ENCODE data around the gene FTCD. TPM values are rescaled to one million over a fixed set of nuclear protein-coding genes. Genes with fewer than 3 reads are reported as not detected.
"Not testable (repeated sequence)": the region's sequence is repeated elsewhere in the genome, so short reads cannot be mapped to it uniquely, and the experiment has no call there.

FTCD gene, protein sequence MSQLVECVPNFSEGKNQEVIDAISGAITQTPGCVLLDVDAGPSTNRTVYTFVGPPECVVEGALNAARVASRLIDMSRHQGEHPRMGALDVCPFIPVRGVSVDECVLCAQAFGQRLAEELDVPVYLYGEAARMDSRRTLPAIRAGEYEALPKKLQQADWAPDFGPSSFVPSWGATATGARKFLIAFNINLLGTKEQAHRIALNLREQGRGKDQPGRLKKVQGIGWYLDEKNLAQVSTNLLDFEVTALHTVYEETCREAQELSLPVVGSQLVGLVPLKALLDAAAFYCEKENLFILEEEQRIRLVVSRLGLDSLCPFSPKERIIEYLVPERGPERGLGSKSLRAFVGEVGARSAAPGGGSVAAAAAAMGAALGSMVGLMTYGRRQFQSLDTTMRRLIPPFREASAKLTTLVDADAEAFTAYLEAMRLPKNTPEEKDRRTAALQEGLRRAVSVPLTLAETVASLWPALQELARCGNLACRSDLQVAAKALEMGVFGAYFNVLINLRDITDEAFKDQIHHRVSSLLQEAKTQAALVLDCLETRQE
- polyA plus RNA-seq (2011; rRNA removed), result not detected in 2 replicates
- polyA minus RNA-seq (2011; rRNA and poly(A)+ RNA removed), result not detected in 2 replicates

DNA sequence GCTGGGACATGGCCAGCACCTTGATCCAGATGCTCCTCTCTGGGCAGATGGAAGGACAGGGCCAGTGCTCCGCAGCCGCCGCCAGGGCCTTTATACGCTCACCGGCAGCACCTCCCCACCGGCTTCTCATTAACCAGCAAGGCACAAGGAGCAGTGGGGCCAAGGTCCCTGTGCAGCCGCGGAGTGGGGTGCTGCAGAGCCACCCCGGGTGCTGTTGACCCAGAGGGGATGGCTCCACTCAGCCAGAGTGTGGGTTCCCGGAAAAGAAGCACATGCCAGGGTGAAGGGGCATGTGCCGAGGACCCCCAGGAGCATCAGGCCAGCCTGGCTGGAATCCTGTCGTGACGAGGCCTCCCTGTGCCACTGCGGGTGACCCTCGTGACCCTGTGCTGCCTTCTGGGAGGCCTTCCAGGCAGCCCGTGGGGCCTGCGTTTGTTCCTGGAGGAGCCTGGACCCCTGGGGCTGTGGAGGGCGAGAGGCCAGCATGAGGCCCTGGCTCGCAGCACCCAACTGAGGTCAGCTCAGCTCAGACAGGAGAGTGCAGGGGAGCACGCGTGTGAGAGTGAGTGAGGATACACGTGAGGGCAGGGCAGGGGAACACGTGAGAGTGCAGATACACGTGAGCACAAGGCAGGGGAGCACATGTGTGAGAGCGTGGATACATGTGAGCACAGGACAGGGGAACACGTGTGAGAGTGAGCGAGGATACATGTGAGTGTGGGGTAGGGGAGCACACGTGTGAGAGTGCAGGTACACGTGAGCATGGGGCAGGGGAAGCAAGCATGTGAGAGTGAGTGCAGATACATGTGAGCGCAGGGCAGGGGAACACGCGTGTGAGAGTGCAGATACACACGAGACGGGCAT is at the start of gene FTCD:
TSS of gene FTCD (minus strand) at position 66 of the 864 bp plus-strand sequence. CDS start at position 10, 56 bp downstream.
- Histone ChIP-seq H3K9me3 (ENCODE audit: control insufficient read depth, insufficient read depth, low read length) (peaks cover 1% of the 10 kb centered on the region; the same call in 1 of the 2 replicates), H3K27me3 (ENCODE audit: control insufficient read depth, insufficient read depth, low read length) (no peaks in the 10 kb centered on the region), H3K27ac (ENCODE audit: low read depth, low read length) (no peak within 1 kb of the TSS), H3K4me3 (ENCODE audit: low read depth, low read length) (no peak within 1 kb of the TSS)
- no peak for DNase-seq (ENCODE audit: low read depth, low spot score)
- POLR2A ChIA-PET, result no interaction called here
- CTCF ChIA-PET, result no interaction called here
- TF ChIP-seq, protein P1, sequence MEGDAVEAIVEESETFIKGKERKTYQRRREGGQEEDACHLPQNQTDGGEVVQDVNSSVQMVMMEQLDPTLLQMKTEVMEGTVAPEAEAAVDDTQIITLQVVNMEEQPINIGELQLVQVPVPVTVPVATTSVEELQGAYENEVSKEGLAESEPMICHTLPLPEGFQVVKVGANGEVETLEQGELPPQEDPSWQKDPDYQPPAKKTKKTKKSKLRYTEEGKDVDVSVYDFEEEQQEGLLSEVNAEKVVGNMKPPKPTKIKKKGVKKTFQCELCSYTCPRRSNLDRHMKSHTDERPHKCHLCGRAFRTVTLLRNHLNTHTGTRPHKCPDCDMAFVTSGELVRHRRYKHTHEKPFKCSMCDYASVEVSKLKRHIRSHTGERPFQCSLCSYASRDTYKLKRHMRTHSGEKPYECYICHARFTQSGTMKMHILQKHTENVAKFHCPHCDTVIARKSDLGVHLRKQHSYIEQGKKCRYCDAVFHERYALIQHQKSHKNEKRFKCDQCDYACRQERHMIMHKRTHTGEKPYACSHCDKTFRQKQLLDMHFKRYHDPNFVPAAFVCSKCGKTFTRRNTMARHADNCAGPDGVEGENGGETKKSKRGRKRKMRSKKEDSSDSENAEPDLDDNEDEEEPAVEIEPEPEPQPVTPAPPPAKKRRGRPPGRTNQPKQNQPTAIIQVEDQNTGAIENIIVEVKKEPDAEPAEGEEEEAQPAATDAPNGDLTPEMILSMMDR (IDR thresholded peaks at IDR 0.05; ENCODE audit: low read depth, low read length), result no peak

DNA sequence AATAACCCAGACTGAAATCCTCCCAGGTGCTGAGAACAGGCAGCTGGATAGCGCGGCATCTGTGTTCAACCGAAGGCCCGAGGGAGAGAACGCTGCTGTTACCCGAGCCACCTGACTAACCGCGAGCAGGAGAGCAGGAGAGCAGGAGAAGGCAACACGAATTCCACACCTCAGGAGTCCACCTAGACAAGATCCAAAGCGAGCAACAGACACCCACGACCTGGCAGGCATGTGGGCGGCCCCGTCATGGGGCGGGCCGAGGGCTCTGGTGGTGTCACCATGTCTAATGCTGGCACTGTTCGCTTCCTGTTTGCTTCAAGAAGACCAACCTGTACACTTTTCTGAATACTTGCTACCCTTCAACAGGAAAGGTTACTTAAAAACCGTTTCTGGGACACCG is 49.8 kb upstream of the FTCD start:
- CTCF ChIA-PET, result no interaction called here
- no peak overlapping the region for H3K4me3 ChIP-seq (ENCODE audit: low read depth, low read length)
- no peak for DNase-seq (ENCODE audit: low read depth, low spot score)
- H3K27ac ChIP-seq (ENCODE audit: low read depth, low read length), result no peak overlapping the region
- no peaks in the 10 kb centered on the region for H3K27me3 ChIP-seq (ENCODE audit: control insufficient read depth, insufficient read depth, low read length)
- POLR2A ChIA-PET, result no interaction called here
- no peaks in the 10 kb centered on the region for H3K9me3 ChIP-seq (ENCODE audit: control insufficient read depth, insufficient read depth, low read length)
- TF ChIP-seq, protein P1 (IDR thresholded peaks at IDR 0.05; ENCODE audit: low read depth, low read length), result no peak

DNA sequence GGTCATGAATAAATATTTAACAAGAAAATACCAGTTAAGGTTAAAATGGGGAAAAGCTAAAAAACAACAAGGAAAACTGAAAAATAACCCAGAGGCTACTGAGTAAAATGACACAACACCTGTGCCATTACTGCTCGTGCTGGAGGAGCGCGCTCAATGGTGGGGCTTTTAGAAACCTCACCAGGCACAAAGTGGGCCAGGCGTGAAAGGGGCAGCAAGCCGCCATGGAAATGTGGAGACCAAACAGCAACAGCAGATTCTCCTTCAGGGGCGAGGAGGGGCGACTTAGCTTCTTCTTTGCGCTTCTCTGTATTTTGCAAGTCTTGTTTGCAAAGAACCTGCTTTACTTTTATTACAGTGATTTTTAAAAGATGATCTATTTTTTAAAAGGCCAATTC is 47.8 kb upstream of the FTCD start:
- Histone ChIP-seq H3K27ac (ENCODE audit: low read depth, low read length) (no peak overlapping the region), H3K9me3 (ENCODE audit: control insufficient read depth, insufficient read depth, low read length) (no peaks in the 10 kb centered on the region), H3K27me3 (ENCODE audit: control insufficient read depth, insufficient read depth, low read length) (no peaks in the 10 kb centered on the region), H3K4me3 (ENCODE audit: low read depth, low read length) (no peak overlapping the region)
- DNase-seq (ENCODE audit: low read depth, low spot score), result no peak
- CTCF ChIA-PET, result interaction anchor here (0.8 kb wide), 1 partner anchor 60 kb away, joined by 3 read pairs; no protein-coding TSS in a partner anchor
- TF ChIP-seq, protein P1 (IDR thresholded peaks at IDR 0.05; ENCODE audit: low read depth, low read length), result no peak
- POLR2A ChIA-PET, result no interaction called here

DNA sequence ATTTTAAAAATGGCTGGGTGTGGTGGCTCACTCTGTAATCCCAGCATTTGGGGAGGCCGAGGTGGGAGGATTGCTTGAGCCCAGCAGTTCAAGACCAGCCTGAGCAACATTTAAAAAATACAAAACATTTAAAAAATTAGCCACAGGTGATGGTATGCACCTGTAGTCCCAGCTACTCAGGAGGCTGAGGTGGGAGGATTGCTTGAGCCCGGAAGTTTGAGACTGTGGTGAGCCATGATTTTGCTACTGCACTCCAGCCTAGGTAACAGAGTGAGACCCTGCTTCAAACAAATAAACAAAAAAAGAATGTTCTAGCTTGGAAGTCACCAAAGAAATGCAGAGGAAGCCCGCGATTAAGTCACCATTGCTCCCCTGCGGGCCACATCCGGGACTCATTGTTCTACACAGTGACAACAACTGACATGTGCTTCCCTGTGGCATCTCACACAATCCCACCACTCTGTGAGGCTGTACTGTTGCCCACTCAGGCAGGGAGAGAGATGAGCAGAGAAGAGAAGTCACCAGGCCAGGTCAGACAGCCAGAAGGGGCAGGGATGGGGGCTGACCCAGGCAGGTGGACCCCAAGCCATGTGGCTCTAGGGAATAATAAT is 47.3 kb upstream of the FTCD start:
- ChIA-PET POLR2A (no interaction called here), CTCF (interaction anchor here (0.8 to 1.1 kb wide), 2 partner anchors 59 kb away, joined by 3 read pairs; no protein-coding TSS in a partner anchor)
- TF ChIP-seq, protein P1 (IDR thresholded peaks at IDR 0.05; ENCODE audit: low read depth, low read length), result no peak
- H3K9me3 ChIP-seq (ENCODE audit: control insufficient read depth, insufficient read depth, low read length), result no peaks in the 10 kb centered on the region
- H3K4me3 ChIP-seq (ENCODE audit: low read depth, low read length), result no peak overlapping the region
- H3K27me3 ChIP-seq (ENCODE audit: control insufficient read depth, insufficient read depth, low read length), result no peaks in the 10 kb centered on the region
- H3K27ac ChIP-seq (ENCODE audit: low read depth, low read length), result no peak overlapping the region
- DNase-seq (ENCODE audit: low read depth, low spot score), result no peak

DNA sequence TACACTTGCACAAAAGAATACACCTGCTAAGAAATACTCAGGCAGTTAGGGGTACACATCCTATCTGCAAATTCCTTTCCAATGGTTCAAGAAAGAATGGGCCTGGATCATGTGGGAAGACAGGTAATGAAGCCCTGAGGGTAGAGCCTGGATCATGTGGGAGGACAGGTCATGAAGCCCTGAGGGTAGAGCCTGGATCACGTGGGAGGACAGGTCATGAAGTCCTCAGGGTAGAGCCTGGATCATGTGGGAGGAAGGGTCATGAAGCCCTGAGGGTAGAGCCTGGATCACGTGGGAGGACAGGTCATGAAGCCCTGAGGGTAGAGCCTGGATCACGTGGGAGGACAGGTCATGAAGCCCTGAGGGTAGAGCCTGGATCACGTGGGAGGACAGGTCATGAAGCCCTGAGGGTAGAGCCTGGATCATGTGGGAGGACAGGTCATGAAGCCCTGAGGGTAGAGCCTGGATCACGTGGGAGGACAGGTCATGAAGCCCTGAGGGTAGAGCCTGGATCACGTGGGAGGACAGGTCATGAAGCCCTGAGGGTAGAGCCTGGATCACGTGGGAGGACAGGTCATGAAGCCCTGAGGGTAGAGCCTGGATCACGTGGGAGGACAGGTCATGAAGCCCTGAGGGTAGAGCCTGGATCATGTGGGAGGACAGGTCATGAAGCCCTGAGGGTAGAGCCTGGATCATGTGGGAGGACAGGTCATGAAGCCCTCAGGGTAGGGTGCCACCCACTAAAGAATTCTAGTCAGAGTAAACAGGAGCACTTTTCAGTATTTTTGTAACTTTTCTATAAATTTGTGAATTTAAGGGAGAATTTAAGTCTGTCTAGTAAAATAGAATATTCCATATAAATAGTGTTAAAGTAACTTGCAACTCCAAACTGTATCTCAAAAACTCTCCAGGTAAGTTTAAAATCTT is 45.8 kb upstream of the FTCD start:
- H3K4me3 ChIP-seq (ENCODE audit: low read depth, low read length); DNase-seq (ENCODE audit: low read depth, low spot score); POLR2A ChIA-PET; H3K27me3 ChIP-seq (ENCODE audit: control insufficient read depth, insufficient read depth, low read length); H3K9me3 ChIP-seq (ENCODE audit: control insufficient read depth, insufficient read depth, low read length); H3K27ac ChIP-seq (ENCODE audit: low read depth, low read length): not testable (repeated sequence)
- CTCF ChIA-PET, result interaction anchor here (1.1 to 1.3 kb wide), 2 partner anchors 58 kb away, joined by 3 read pairs; no protein-coding TSS in a partner anchor

Data from AG04450 (cell line).